ENCODE results near the gene FBXO24.

Gene FBXO24

GRCh38 chr7:100574362-100575205 is 11.5 kb upstream of the FBXO24 start:
- no peak for DNase-seq (ENCODE audit: low spot score)

- DNase-seq (ENCODE audit: low spot score), result no peak
Measured at GRCh38 chr7:100575206-100575631, 10.9 kb upstream of the FBXO24 start.

- no peak for DNase-seq (ENCODE audit: low spot score)
Measured at GRCh38 chr7:100575746-100576383, 10.3 kb upstream of the FBXO24 start.

- no peak for DNase-seq (ENCODE audit: low spot score)
Measured at GRCh38 chr7:100576384-100576993, 9.6 kb upstream of the FBXO24 start.

GRCh38 chr7:100577103-100577502 is 9.0 kb upstream of the FBXO24 start:
- no peak for DNase-seq (ENCODE audit: low spot score)

- no peak for DNase-seq (ENCODE audit: low spot score)
Measured at GRCh38 chr7:100577507-100577906, 8.6 kb upstream of the FBXO24 start.

GRCh38 chr7:100578246-100579183 is 7.6 kb upstream of the FBXO24 start:
- no peak for DNase-seq (ENCODE audit: low spot score)

- DNase-seq (ENCODE audit: low spot score), result no peak
Measured at GRCh38 chr7:100580466-100581283, 5.5 kb upstream of the FBXO24 start.

GRCh38 chr7:100582041-100582579 is 4.0 kb upstream of the FBXO24 start:
- DNase-seq (ENCODE audit: low spot score), result no peak

- DNase-seq (ENCODE audit: low spot score), result no peak
Measured at GRCh38 chr7:100582650-100583049, 3.5 kb upstream of the FBXO24 start.

- DNase-seq (ENCODE audit: low spot score), result peak; percentile 70
Measured at GRCh38 chr7:100583132-100584053, 2.7 kb upstream of the FBXO24 start.

GRCh38 chr7:100584054-100584682 is 2.0 kb upstream of the FBXO24 start:
- peak; percentile 37 for DNase-seq (ENCODE audit: low spot score)

GRCh38 chr7:100584683-100585510 is 1.2 kb upstream of the FBXO24 start:
- DNase-seq (ENCODE audit: low spot score), result no peak

- peak; percentile 84 for DNase-seq (ENCODE audit: low spot score)
Measured at GRCh38 chr7:100585511-100586265, 440 bp upstream of the FBXO24 start, which contains the start of gene LRCH4. Gene LRCH4, minus strand, starts transcription at chr7:100586129. Its CDS starts 29 bp downstream, at chr7:100586100.

- DNase-seq (ENCODE audit: low spot score), result no peak
Measured at GRCh38 chr7:100588438-100588837, 2.3 kb downstream of the FBXO24 start.

GRCh38 chr7:100589341-100589947 is 3.3 kb downstream of the FBXO24 start:
- no peak for DNase-seq (ENCODE audit: low spot score)

Measured in germinal center (tissue), 1 donor.